T-cell (primary cell): ENCODE data around the gene LOC101059915.
"Not testable (repeated sequence)": the region's sequence is repeated elsewhere in the genome, so short reads cannot be mapped to it uniquely, and the experiment has no call there.

Experiments
- ATAC-seq, 4 experiments: fragments of 200-7000 bp in 3 of 4; fragments of 150-1000 bp in 1 of 4; cut with Tn5 transposase; replicated peaks in 1 of 4; 1 replicate in 3 of 4; 2 replicates in 1 of 4; pipeline ENCODE4 v1.10.0; 2021; ENCODE audit warnings: moderate library complexity in 3 of 4, mild to moderate bottlenecking in 2 of 4, moderate number of reproducible peaks in 1 of 4
- CTCF ChIA-PET, 2 donors: fragments of 300-600 bp; sonication (Branson Sonifier 250); formaldehyde crosslinking; loops; one replicate each; lab custom pipeline; 2022; ENCODE audit warnings: antibody characterized with exemption in 2 of 2; lab: Charles Lee
- POLR2A ChIA-PET, 2 donors: fragments of 300-600 bp; sonication (Branson Sonifier 250); formaldehyde crosslinking; loops; one replicate each; lab custom pipeline; 2022; ENCODE audit warnings: antibody characterized with exemption in 2 of 2; lab: Charles Lee
- DNase-seq, 35 experiments: peaks; one replicate each; pipeline versions ENCODE4 v3.0.0 to v3.0.0-alpha.2; 2013 to 2023
- H3K27ac ChIP-seq: one replicate; pipeline ENCODE4 v1.5.1; 2013; ENCODE audit warnings: low read length
- H3K27me3 ChIP-seq, 2 experiments: replicated peaks in 1 of 2; 1 replicate in 1 of 2; 2 replicates in 1 of 2; pipeline versions ENCODE4 v1.6.1 to v1.7.0; 2013; ENCODE audit warnings: low read length in 1 of 2, mixed read lengths in 1 of 2; ENCODE audit not compliant: control insufficient read depth in 2 of 2, insufficient read depth in 2 of 2; ENCODE audit errors: extremely low read depth in 1 of 2
- H3K36me3 ChIP-seq, 2 donors: 1 replicate in 1 of 2; 2 replicates in 1 of 2; pipeline versions ENCODE4 v1.6.1 to v1.7.0; 2013; ENCODE audit warnings: low read length in 1 of 2; ENCODE audit not compliant: control insufficient read depth in 2 of 2, insufficient read depth in 1 of 2; ENCODE audit errors: extremely low read depth in 1 of 2
- H3K4me1 ChIP-seq, 2 experiments: 1 replicate in 1 of 2; 2 replicates in 1 of 2; pipeline versions ENCODE4 v1.6.1 to v1.7.0; 2013; ENCODE audit warnings: low read length in 2 of 2, mixed read lengths in 1 of 2; ENCODE audit not compliant: insufficient read depth in 2 of 2, control insufficient read depth in 1 of 2; ENCODE audit errors: extremely low read depth in 1 of 2
- H3K4me3 ChIP-seq, 2 donors: 1 replicate in 1 of 2; 2 replicates in 1 of 2; pipeline versions ENCODE4 v1.5.1 to v1.7.0; 2013; ENCODE audit warnings: mild to moderate bottlenecking in 2 of 2, low read length in 1 of 2, moderate library complexity in 1 of 2; ENCODE audit not compliant: control insufficient read depth in 1 of 2; ENCODE audit errors: extremely low read depth in 1 of 2
- H3K9me3 ChIP-seq: 2 replicates; pipeline ENCODE4 v1.7.0; 2013
- H3K27ac Mint-ChIP-seq, 2 donors: one replicate each; pipeline ENCODE4 v1.8.0; 2020 to 2021; ENCODE audit warnings: mild to moderate bottlenecking in 2 of 2, mixed read lengths in 2 of 2
- H3K27me3 Mint-ChIP-seq, 2 donors: one replicate each; pipeline ENCODE4 v1.8.0; 2021 to 2022; ENCODE audit warnings: mixed read lengths in 2 of 2
- H3K36me3 Mint-ChIP-seq: one replicate; pipeline ENCODE4 v1.8.0; 2021; ENCODE audit warnings: mixed read lengths
- H3K4me1 Mint-ChIP-seq, 3 donors: one replicate each; pipeline ENCODE4 v1.8.0; 2020 to 2022; ENCODE audit warnings: mixed read lengths in 3 of 3, mild to moderate bottlenecking in 1 of 3
- H3K4me3 Mint-ChIP-seq, 3 donors: one replicate each; pipeline ENCODE4 v1.8.0; 2020 to 2022; ENCODE audit warnings: mild to moderate bottlenecking in 3 of 3, mixed read lengths in 3 of 3, moderate library complexity in 3 of 3
- H3K9me3 Mint-ChIP-seq, 3 donors: one replicate each; pipeline ENCODE4 v1.8.0; 2020 to 2022; ENCODE audit warnings: mixed read lengths in 3 of 3
- WGBS: methylation state at CpG from one replicate; pipeline ENCODE4 v1.1.5; 2013; ENCODE audit warnings: missing lambda C conversion rate; ENCODE audit not compliant: insufficient coverage; 5-methylcytosine and 5-hydroxymethylcytosine counted together

The LOC101059915 gene

DNA sequence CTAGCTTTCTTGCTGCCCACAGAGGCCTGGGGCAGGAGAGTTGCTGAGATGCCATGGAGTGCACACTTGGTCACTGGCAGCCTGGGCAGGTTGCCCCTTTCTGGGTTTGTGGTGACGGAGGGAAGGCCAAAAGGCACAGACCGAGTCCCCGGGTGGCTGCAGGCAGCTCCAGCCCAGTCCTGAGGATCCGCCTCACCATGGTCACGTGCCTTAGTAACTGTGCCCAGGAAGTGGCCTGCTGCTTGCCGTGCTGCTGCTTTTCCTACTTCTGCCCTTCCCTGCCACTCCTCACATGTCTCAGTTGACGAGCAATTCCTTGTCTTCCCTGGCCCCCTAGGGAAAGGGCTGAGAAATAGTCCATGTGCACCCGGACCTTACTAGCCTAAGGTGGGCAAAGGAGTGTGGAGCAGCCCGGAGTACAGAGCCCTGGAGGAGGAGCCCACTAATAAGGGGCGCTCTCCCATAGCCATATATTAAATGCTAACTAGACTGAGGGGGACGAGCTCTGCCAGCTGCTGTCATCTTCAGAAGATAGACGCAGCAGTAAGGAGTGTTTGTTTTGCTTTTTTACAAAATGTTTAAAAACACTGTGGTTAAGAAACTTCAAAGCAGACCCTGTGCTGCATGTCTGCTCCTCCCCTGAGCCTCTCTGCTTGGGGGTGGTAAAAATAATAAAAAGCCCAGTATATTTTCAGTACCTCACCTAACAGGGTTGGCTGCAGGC, 31.1 kb downstream of the LOC101059915 start:
- no CpG with 5 or more reads among the region's 12 CpGs for WGBS
- H3K36me3 ChIP-seq, CTCF ChIA-PET, H3K27me3 ChIP-seq, H3K4me1 ChIP-seq, H3K27me3 Mint-ChIP-seq, H3K9me3 Mint-ChIP-seq, H3K4me3 Mint-ChIP-seq, H3K27ac ChIP-seq, H3K4me1 Mint-ChIP-seq, H3K4me3 ChIP-seq, H3K27ac Mint-ChIP-seq, DNase-seq, POLR2A ChIA-PET, H3K9me3 ChIP-seq, H3K36me3 Mint-ChIP-seq: not testable (repeated sequence)
- peak; percentile 71 to 80 (median 72) for ATAC-seq

DNA sequence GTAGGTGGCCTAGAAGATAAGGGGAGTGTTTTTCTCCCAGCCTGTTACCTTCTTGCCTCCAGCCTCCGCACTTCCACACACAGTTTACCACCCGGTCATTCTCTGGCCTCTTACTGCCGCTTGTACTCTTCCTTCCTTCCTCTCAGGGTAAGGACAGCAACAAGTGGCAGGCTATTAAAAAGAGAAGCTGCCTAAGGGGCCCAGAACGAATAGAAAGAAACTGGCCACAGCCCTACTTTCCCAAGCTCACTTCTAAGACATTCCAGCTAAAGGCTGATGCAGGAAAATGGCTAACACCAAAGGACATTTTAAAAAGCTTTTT, 31.6 kb downstream of the LOC101059915 start:
- H3K27ac ChIP-seq, H3K9me3 ChIP-seq, H3K27me3 ChIP-seq, H3K4me1 Mint-ChIP-seq, H3K4me3 ChIP-seq, CTCF ChIA-PET, H3K27ac Mint-ChIP-seq, POLR2A ChIA-PET, H3K9me3 Mint-ChIP-seq, ATAC-seq, H3K36me3 Mint-ChIP-seq, H3K4me3 Mint-ChIP-seq, DNase-seq, H3K27me3 Mint-ChIP-seq, H3K36me3 ChIP-seq, H3K4me1 ChIP-seq: not testable (repeated sequence)
- WGBS = no CpG with 5 or more reads among the region's 4 CpGs

DNA sequence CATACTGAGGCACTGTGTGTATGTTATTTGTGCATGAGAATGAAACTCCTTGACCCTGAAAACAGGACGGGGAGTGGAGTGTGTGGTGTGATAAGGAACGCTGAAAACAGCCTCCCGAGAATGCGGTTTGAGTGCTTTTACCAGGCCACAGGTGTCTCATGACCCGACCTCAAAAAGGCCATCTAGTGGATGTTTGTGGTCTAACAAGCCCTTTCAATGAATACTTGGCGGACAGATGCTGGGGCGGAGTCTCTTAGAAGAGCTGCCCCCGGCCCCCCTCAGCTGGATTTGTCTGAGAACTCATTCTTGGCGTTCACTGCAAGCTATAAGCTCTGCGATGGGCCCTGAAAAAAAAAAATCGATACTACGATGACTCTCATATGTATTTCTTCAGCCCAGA, 35.5 kb downstream of the LOC101059915 start:
- H3K27me3 Mint-ChIP-seq, H3K9me3 ChIP-seq, CTCF ChIA-PET, H3K36me3 Mint-ChIP-seq, H3K4me1 Mint-ChIP-seq, H3K27me3 ChIP-seq, H3K36me3 ChIP-seq, H3K4me3 Mint-ChIP-seq, H3K4me3 ChIP-seq, H3K27ac Mint-ChIP-seq, H3K9me3 Mint-ChIP-seq, H3K27ac ChIP-seq, POLR2A ChIA-PET, H3K4me1 ChIP-seq, DNase-seq: not testable (repeated sequence)
- WGBS = no CpG with 5 or more reads among the region's 12 CpGs
- peak; percentile 28 to 45 (median 40) for ATAC-seq

DNA sequence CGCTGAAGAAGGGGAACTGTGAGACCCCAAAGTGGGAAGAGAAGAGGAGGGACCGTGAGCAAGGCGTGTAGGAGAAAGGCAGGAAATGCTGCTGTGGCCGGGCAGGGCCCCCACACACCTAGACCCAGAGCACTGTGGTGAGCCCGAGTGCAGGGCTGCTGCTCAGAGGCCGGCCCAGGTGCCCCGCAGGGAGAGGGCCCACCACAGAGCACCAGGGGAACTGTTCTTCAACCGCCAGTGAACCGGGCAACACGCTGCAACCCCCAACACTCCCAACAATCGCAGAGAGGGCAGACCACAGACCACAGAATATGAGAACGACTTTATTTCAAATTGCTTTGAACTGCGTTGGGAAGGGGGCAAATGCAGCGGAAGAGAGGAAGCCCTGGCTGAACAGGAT, 46.7 kb downstream of the LOC101059915 start:
- H3K4me3 Mint-ChIP-seq = not testable (repeated sequence)

DNA sequence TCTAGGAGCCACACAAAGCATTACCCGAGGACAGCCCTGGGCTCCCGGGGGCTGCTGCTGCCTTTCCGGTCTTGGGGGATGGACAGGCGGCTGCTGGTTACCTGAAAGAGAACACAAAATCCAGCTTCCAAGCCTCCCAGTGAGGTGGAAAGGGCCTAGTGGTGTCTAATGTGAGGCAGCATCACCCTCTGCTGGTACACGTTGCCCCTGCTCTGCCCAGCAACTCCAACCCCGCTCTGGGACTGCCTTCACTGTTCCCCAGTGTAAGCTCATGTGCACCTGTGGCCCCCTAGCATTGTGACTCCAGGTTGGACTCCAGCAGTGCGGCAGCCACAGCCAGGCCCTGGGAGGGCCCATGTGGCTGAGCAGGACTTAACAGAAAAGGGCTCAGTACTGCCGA, 48.2 kb downstream of the LOC101059915 start:
- H3K4me1 ChIP-seq, H3K27me3 ChIP-seq, H3K36me3 ChIP-seq, CTCF ChIA-PET, H3K9me3 ChIP-seq, H3K4me3 ChIP-seq, H3K27me3 Mint-ChIP-seq, H3K27ac ChIP-seq, ATAC-seq, H3K27ac Mint-ChIP-seq, H3K36me3 Mint-ChIP-seq, DNase-seq, H3K4me3 Mint-ChIP-seq, H3K4me1 Mint-ChIP-seq, POLR2A ChIA-PET, H3K9me3 Mint-ChIP-seq: not testable (repeated sequence)
- no CpG with 5 or more reads among the region's 8 CpGs for WGBS

More for the DNA sequence above, 46.7 kb downstream of the LOC101059915 start:
- no CpG with 5 or more reads among the region's 14 CpGs for WGBS
- DNase-seq, H3K4me1 ChIP-seq, H3K9me3 ChIP-seq, H3K27ac ChIP-seq, H3K27me3 ChIP-seq, POLR2A ChIA-PET, H3K27ac Mint-ChIP-seq, H3K9me3 Mint-ChIP-seq, H3K4me3 ChIP-seq, H3K4me1 Mint-ChIP-seq, H3K36me3 ChIP-seq, H3K36me3 Mint-ChIP-seq, CTCF ChIA-PET, H3K27me3 Mint-ChIP-seq: not testable (repeated sequence)
- ATAC-seq = peak in 1 of 4 experiments; percentile 34

DNA sequence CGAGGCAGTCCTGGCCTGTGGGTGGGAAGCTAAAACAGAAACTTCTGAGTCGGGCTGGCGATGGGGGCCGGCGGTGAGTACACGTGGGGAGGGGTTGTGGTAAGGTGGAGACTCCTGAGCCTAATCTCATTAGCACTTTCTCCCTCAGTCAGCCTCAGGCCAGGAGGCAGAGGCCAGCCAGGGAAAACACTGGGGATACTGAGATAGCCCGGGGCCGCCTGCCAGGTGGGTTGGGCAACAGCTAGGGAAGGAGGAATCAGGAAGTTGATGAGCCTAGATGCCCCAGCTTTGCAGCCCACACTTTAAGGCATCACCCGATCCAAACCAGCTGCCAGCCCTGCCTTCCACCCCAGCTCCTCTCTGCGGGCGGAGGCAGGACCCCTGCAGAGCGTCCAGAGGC, 49.0 kb downstream of the LOC101059915 start:
- no CpG with 5 or more reads among the region's 12 CpGs for WGBS
- not testable (repeated sequence) for H3K9me3 Mint-ChIP-seq

DNA sequence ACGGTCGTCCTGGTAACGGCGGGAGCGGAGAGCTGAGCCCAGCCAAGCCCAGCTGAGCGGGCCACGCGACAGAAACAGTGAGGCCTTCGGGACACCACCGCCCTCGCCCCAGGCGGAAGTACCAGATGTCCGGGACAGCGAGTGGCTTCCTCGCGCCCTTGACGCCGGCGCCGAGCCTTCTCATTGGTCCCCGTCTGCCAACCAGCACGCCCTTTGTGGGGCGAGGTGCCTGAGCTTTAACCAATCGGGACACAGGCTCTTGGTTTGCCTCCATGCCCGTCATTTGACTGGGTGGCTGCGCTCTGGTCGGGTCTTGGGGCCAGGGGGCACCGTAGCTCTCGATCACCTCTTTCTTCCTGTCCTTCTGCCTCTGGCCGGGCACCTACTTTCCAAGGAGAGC, 50.8 kb downstream of the LOC101059915 start, which contains the start of gene CXorf49:
Gene CXorf49, minus strand, starts transcription at position 101 of the 400 bp plus-strand sequence. CDS start 134 bp downstream, outside the sequence.
- WGBS = no CpG with 5 or more reads among the region's 30 CpGs
- H3K4me3 ChIP-seq, H3K4me3 Mint-ChIP-seq, DNase-seq, H3K4me1 Mint-ChIP-seq, H3K9me3 Mint-ChIP-seq, H3K27me3 Mint-ChIP-seq, H3K36me3 ChIP-seq, H3K4me1 ChIP-seq, H3K9me3 ChIP-seq, H3K27ac ChIP-seq, POLR2A ChIA-PET, CTCF ChIA-PET, H3K27me3 ChIP-seq, H3K27ac Mint-ChIP-seq, H3K36me3 Mint-ChIP-seq, ATAC-seq: not testable (repeated sequence)

More for the DNA sequence above, 49.0 kb downstream of the LOC101059915 start:
- H3K36me3 Mint-ChIP-seq, H3K4me1 ChIP-seq, H3K9me3 ChIP-seq, H3K27ac Mint-ChIP-seq, CTCF ChIA-PET, H3K27me3 Mint-ChIP-seq, H3K27me3 ChIP-seq, H3K4me3 Mint-ChIP-seq, ATAC-seq, H3K4me3 ChIP-seq, H3K36me3 ChIP-seq, H3K4me1 Mint-ChIP-seq, POLR2A ChIA-PET, H3K27ac ChIP-seq, DNase-seq: not testable (repeated sequence)
